Inferior parietal cortex (tissue), 1 donor: Measurements from ENCODE around the gene SDF2L1.
A peak's percentile ranks its signal among the peaks of the same experiment; 100 is the strongest.
"Not testable (repeated sequence)": the region's sequence is repeated elsewhere in the genome, so short reads cannot be mapped to it uniquely, and the experiment has no call there.

Source experiments
- DNase-seq: peaks from one replicate; pipeline ENCODE4 v3.0.0-alpha.2; 2016; ENCODE audit errors: extremely low spot score

Gene SDF2L1, protein sequence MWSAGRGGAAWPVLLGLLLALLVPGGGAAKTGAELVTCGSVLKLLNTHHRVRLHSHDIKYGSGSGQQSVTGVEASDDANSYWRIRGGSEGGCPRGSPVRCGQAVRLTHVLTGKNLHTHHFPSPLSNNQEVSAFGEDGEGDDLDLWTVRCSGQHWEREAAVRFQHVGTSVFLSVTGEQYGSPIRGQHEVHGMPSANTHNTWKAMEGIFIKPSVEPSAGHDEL

DNA sequence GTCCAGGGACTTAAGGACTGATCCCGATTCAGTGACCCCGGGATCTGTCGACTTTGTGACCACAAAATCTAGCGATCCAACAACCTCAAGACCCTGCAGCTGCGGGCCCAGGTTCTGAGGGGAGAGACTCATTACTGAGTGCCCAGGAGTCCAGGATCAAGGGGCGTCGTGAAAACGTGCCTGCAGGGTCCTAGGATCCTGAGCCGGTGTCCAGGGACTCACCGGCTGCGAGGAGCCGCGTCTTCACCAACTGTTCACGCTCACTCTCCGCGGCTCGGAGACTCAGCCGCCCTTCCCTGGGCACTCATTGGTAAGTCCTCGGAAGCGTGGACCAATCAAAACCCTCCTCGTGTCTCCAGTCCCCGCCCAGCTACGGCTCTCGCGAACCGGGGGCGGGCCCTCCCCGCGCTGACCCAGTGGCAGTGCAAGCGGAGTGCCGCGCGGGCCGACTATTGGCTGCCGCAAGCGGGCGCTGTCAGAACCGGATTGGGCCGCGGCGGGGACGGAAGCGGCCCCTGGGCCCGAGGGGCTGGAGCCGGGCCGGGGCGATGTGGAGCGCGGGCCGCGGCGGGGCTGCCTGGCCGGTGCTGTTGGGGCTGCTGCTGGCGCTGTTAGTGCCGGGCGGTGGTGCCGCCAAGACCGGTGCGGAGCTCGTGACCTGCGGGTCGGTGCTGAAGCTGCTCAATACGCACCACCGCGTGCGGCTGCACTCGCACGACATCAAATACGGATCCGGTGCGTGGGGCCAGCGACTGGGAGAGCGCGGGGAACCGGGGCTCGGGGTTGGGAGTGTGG is at the start of gene SDF2L1:
SDF2L1 (plus strand) TSS at position 514 of the 795 bp plus-strand sequence; CDS start at position 549, 35 bp downstream.
- DNase-seq = peak; percentile 100

GRCh38 chr22:21592422-21592821 is 49.7 kb upstream of the SDF2L1 start:
- no peak for DNase-seq

DNA sequence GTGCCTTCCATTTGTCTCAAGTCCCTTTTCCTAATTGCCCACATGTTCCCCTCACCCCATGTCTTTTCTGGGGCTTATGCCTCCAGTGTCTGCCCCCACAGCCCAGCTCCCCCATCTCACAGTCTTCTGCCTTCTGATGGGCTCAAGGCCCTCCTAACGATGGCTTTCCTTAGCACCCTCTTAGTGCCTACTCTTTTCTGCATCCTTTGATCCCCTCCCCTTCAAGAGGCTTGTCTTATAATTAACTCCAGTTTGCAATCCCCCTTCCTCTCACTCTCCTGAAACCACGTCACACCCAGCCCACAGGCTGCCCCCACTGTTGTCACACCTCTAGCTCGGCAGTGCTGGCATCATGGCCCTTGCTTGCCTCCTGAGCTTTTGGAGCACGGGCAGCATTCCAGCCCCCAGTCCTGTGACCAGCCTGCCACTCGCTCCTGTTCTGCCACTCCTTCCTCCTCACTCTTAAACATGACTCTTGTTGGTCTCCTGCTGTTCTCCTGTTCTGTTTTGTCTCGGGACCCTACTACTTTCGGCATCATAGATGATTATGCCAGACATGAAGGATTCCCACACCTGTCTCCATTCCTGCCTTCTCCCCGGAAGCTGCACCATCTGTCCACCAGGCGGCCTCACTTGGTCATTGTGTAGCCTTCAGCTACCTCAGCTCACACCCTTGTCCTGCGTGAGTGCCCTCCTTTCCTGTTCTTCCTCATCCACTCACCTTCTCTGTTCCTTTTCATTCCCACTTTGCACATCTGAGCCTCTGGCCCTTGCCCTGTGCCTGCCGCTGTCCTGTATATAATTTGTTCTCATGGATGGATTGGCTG is 48.5 kb upstream of the SDF2L1 start:
- no peak for DNase-seq

- no peak for DNase-seq
Observed at GRCh38 chr22:21594865-21595452, 47.1 kb upstream of the SDF2L1 start.

GRCh38 chr22:21596356-21597135 is 45.6 kb upstream of the SDF2L1 start:
- not testable (repeated sequence) for DNase-seq

DNA sequence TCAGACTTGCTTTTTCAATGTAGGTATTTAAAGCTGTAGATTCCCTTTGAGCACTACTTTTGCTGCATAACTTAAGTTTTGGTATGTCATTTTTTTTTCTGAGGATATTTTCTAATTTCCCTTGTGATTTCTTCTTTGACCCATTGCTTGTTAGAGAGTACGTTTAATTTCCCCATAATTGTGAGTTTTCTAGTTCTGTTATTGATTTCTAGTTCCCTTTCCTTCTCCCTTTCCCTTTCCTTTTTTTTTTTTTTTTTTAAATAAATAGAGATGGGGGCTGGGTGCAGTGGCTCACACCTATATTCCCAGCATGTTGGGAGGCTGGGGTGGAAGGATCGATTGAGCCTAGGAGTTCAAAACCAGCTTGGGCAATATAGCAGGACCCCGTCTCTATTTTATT is 43.8 kb upstream of the SDF2L1 start:
- DNase-seq = no peak

GRCh38 chr22:21599053-21599893 is 42.8 kb upstream of the SDF2L1 start:
- no peak for DNase-seq

GRCh38 chr22:21602579-21602978 is 39.5 kb upstream of the SDF2L1 start:
- DNase-seq = no peak

DNA sequence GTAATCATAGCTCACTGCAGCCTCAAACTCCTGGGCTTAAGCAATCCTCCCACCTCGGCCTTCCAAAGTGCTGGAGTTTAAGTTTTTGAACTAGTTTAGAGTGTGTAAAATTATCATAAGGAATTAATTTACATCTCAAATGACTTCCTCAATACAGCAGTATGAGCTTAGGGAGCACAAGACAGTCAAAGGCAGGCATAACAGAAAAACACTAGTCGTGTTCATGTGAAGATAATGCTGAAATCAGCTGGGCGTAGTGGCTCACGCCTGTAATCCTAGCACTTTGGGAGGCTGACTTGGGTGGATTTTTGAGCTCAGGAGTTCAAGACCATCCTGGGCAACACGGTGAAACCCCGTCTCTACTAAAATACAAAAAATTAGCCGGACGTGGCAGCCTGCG is 38.1 kb upstream of the SDF2L1 start:
- DNase-seq = no peak

DNA sequence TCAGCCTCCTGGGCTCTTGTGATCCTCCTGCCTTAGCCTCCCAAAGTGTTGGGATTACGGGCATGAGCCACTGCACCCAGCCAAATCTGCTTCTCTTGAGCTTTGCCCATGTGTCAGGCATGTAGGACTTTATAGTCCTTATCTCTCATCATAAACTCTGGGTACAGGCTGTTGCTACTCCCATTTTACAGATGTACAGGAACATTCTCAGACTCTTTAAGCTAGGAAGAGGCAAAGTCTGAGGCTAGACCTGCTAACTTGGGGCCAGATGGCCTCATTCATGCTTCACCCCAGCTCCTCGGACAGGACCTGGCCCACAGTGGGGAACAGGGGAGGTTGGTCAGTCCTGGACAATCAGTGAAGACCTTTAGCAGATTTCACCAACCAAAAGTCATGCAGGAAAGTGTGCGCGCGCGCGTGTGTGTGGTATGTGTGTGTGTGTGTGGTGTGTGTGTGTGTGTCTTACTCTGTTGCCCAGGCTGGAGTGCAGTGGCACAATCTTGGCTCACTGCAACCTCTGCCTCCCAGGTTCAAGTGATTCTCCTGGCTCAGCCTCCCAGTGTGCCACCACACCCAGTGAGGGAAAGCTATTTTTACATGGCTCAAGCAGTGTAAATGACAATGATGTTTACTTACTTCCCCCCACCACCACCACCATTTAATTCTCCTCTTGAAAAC is 36.1 kb upstream of the SDF2L1 start:
- no peak for DNase-seq

- DNase-seq = no peak
Observed at GRCh38 chr22:21606775-21607174, 35.3 kb upstream of the SDF2L1 start.

DNA sequence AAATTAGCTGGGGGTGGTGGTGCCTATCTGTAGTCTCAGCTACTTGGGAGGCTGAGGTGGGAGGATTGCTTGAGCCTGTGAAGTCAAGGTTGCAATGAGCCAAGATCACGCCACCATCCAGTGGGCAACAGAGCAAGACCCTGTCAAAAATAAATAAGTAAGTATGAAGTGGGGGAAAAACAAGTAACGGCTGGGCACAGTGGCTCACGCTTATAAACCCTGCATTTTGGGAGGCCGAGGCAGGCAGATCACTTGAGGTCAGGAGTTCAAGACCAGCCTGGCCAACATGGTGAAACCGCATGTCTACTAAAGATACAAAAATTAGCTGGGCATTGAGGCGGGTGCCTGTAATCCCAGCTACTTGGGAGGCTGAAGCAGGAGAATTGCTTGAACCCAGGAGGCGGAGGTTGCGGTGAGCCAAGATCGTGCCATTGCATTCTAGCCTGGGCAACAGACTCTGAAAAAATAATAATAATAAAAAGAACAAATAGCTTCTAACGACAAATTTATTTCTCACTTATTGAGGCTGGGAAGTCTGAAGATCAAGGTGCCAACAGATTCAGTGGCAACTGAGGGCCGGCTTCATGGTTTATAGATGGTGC is 32.4 kb upstream of the SDF2L1 start:
- not testable (repeated sequence) for DNase-seq

DNA sequence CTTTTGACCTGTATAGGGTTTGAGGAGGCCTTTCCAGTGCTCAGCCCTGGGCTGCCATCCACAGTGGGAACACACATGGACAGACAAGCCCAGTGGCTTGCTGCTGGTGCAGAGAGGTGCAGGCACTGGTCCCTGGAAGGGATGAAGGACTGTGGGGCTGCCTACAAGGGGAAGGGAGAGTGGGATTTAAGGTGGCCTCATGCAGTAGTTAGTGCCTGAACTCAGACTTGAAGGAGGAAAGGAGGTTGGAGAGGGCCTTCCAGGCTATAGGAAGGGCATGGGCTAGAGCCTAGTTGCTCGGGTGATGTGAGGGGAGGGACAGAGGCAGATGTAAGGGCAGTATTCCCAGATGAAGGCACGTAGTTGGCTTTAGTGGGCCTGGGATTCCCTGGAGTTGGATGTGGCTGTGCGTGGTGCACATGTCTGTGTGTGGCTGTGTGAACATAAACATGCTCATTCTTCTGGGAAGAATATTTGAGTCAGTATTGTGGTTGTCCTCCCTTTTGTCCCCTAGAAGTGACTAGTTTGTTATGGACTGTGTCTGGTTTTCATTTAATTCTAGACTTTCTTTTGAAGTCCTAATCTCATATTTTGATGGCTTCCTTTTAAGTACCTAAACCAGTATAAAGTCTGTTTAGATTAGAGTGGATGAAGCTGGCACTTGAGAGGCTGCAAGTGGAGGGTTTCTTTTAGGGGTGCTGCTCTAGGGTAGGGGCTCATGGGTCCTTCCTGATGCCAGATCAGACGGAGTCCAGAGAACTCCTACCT is 30.7 kb upstream of the SDF2L1 start:
- no peak for DNase-seq

- no peak for DNase-seq
Observed at GRCh38 chr22:21612858-21613257, 29.2 kb upstream of the SDF2L1 start.

- DNase-seq = no peak
Observed at GRCh38 chr22:21613553-21614233, 28.4 kb upstream of the SDF2L1 start.

- DNase-seq = no peak
Observed at GRCh38 chr22:21615731-21616130, 26.4 kb upstream of the SDF2L1 start.

- not testable (repeated sequence) for DNase-seq
Observed at GRCh38 chr22:21617337-21617736, 24.8 kb upstream of the SDF2L1 start.

- no peak for DNase-seq
Observed at GRCh38 chr22:21621025-21621424, 21.1 kb upstream of the SDF2L1 start.
